ENCODE results near the gene FAM168A.

Gene FAM168A

DNA sequence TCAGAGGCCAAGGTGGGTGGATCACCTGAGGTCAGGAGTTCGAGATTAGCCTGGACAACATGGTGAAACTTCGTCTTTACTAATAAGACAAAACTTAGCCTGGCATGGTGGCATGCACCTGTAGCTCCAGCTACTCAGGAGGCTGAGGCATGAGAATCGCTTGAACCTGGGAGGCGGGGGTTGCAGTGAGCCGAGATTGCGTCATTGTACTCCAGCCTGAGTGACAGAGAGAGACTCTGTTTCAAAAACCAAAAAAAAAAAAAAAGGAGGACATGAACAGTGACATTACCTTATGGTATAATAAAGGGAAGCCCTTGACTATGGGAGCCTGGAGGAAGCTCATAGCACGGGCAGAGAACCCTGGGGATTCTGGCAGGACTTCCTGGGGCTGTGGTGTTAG lies 32.0 kb upstream of the FAM168A start:
- TF ChIP-seq, protein P1, sequence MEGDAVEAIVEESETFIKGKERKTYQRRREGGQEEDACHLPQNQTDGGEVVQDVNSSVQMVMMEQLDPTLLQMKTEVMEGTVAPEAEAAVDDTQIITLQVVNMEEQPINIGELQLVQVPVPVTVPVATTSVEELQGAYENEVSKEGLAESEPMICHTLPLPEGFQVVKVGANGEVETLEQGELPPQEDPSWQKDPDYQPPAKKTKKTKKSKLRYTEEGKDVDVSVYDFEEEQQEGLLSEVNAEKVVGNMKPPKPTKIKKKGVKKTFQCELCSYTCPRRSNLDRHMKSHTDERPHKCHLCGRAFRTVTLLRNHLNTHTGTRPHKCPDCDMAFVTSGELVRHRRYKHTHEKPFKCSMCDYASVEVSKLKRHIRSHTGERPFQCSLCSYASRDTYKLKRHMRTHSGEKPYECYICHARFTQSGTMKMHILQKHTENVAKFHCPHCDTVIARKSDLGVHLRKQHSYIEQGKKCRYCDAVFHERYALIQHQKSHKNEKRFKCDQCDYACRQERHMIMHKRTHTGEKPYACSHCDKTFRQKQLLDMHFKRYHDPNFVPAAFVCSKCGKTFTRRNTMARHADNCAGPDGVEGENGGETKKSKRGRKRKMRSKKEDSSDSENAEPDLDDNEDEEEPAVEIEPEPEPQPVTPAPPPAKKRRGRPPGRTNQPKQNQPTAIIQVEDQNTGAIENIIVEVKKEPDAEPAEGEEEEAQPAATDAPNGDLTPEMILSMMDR (IDR thresholded peaks at IDR 0.05; ENCODE audit: insufficient read depth, low read length, poor library complexity, severe bottlenecking): no peak

DNA sequence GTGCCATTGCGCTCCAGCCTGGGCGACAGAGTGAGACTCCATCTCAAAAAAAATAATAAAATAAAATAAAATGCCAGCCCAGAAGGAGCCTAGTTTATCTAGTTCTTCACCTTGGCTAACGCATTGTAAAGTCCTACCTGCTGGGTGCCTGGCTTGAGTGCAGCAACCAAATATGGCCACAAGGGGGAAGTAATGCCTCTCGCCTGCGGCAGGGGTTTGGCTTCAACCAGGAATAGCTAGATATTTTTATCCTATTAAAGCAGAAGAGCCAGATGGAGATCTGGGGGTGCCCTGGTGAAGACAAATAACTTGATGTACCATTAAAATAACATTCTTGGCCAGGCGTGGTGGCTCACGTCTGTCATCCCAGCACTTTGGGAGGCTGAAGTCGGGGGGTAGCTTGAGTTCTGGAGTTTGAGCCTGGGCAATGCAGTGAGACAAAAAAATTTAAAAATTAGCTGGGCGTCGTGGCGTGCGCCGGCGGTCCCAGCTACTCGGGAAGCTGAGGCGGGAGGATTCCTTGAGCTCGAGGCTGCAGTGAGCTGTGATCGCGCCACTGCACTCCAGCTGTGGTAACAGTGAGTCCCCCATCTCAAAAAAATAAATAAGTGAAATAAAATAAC lies 27.9 kb upstream of the FAM168A start:
- Histone ChIP-seq H3K4me3 (replicated peaks; ENCODE audit: low read depth, low read length) (no peak overlapping the region), H3K27me3 (replicated peaks; ENCODE audit: control insufficient read depth, insufficient read depth, low read length) (no peaks in the 10 kb centered on the region), H3K36me3 (ENCODE audit: control insufficient read depth, insufficient read depth, low read length) (no peaks in the 10 kb centered on the region)
- TF ChIP-seq, protein P1 (IDR thresholded peaks at IDR 0.05; ENCODE audit: insufficient read depth, low read length, poor library complexity, severe bottlenecking): peak; percentile 88
- no peak for DNase-seq (ENCODE audit: extremely low read depth, insufficient read length)

More for the DNA sequence above, 32.0 kb upstream of the FAM168A start:
- H3K36me3 ChIP-seq (ENCODE audit: control insufficient read depth, insufficient read depth, low read length): no peaks in the 10 kb centered on the region
- no peaks in the 10 kb centered on the region for H3K27me3 ChIP-seq (replicated peaks; ENCODE audit: control insufficient read depth, insufficient read depth, low read length)
- no peak overlapping the region for H3K4me3 ChIP-seq (replicated peaks; ENCODE audit: low read depth, low read length)
- no peak for DNase-seq (ENCODE audit: extremely low read depth, insufficient read length)

DNA sequence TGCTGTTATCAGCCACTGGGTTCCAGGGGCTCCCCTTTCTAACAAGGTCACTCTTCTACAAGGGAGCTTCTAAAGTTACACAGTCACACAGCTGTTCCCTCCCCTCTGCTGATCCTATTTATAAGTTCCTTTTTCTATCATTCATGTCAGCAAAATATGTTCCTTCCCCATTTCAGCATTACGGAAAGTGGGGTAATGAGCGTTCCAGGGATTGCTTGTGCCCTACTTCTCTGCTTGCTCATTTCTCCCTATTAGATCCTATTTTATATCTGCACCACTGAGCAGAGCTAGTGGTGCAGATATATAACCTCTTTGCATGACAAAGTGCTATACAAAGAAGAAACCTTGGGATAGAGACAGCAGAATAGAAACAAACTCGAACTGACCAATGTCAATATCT lies 25.8 kb upstream of the FAM168A start:
- DNase-seq (ENCODE audit: extremely low read depth, insufficient read length): no peak
- TF ChIP-seq, protein P1 (IDR thresholded peaks at IDR 0.05; ENCODE audit: insufficient read depth, low read length, poor library complexity, severe bottlenecking): no peak
- Histone ChIP-seq H3K27me3 (replicated peaks; ENCODE audit: control insufficient read depth, insufficient read depth, low read length) (no peaks in the 10 kb centered on the region), H3K36me3 (ENCODE audit: control insufficient read depth, insufficient read depth, low read length) (no peaks in the 10 kb centered on the region), H3K4me3 (replicated peaks; ENCODE audit: low read depth, low read length) (no peak overlapping the region)

DNA sequence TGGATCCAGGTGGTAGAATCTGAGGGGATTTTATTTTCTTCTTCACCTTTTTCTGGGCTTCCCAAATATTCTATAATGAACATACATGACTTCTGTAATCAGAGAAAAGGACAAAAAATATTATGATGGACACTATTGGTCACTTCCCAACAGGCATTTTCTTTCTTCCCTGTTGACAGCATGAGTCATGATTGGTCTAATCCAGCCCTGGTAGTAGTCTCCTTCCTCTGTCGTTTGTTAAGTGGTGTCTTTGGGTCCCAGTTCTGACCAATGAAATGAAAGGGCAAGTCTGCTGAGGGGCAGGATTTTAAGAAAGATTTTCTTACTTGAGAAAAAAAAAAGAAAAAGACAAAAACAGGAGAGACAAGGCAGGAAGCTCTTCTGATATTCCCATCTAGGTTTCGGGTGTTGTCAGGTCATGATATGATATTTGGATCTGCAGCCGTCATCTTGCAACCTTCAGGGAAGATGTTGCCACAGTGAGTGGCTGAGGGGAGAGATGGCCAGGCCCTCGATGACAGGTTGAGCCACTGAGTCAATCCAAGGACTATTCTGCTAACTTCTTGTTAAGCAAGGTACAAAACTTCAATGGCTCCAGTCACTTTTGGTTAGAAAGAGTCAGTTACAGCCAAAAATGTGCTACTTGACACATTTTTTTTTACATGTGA lies 25.1 kb upstream of the FAM168A start:
- Histone ChIP-seq H3K27me3 (replicated peaks; ENCODE audit: control insufficient read depth, insufficient read depth, low read length) (no peaks in the 10 kb centered on the region), H3K36me3 (ENCODE audit: control insufficient read depth, insufficient read depth, low read length) (no peaks in the 10 kb centered on the region), H3K4me3 (replicated peaks; ENCODE audit: low read depth, low read length) (no peak overlapping the region)
- TF ChIP-seq, protein P1 (IDR thresholded peaks at IDR 0.05; ENCODE audit: insufficient read depth, low read length, poor library complexity, severe bottlenecking): no peak
- no peak for DNase-seq (ENCODE audit: extremely low read depth, insufficient read length)

DNA sequence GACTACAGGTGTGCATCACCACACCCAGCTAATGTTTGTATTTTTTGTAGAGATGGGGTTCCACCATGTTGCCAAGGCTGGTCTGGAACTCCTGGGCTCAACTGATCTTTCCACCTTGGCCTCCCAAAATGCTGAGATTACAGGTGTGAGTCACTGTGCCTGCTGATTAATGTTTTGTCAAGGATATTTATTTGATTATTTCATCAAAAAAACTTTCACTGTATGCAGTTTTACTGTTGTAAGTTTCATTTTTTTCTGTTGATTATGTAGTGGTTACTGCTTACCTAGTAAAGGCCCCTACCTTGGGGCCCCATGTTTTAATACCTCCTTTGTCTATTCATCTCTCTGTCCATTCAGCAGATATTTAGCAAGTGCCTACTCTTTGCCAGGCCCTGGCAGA lies 16.7 kb upstream of the FAM168A start:
- Histone ChIP-seq H3K4me3 (replicated peaks; ENCODE audit: low read depth, low read length) (no peak overlapping the region), H3K27me3 (replicated peaks; ENCODE audit: control insufficient read depth, insufficient read depth, low read length) (no peaks in the 10 kb centered on the region), H3K36me3 (ENCODE audit: control insufficient read depth, insufficient read depth, low read length) (no peaks in the 10 kb centered on the region)
- DNase-seq (ENCODE audit: extremely low read depth, insufficient read length): no peak
- TF ChIP-seq, protein P1 (IDR thresholded peaks at IDR 0.05; ENCODE audit: insufficient read depth, low read length, poor library complexity, severe bottlenecking): no peak

Data from GM06990 (cell line).